ENCODE measurements around the gene DENND1B.

DENND1B gene

DNA sequence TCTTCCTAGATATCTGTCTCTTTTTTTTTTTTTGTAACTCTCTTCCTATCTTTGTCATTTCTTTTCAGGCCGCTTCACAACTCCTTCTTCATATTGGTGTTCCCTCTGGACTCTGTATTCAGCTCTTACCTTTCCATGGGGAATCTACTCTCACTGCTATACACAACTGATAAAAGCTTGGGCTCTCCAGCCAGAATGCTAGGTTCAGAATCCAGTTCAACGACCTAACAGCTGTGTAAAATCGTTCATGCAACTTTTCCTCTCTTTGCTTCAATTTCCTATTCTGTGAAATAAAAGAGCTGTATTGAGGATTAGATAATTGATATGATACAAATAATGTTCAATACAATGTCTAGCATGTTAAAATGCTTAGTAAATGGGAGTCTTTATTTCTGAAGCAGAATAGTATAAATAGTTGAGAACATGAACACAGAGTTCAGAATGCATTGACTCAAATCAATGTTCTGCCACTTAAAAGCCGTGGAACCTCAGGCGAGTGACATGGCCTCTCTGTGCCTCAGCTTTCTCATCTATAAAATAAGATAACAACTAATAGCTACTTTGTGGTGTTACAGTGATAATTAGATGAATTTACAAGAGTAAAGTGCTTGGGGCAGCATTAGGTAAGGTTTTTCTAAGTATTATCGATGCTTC is 88.5 kb downstream of the DENND1B start:
- TF ChIP-seq CTCF (IDR thresholded peaks at IDR 0.05) = no peak

DNA sequence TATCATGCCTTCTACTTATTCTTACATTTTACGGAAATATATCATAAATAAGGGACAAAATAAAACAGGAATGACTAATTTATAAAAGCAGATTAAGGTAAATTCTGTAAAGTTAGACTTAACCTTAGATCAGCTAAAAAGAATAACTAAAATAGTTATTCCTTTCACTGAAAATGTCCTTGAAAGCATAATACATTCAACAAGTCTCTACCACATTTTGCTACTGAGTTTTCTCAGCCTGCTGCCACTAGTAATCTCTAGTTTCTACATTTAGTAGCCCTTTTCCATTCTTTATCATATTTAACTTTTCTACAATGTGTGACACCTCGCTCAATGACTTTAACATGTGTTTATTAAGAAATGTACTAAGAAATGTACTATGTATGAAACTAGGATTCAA is 89.0 kb downstream of the DENND1B start:
- no peak for TF ChIP-seq CTCF (IDR thresholded peaks at IDR 0.05)

DNA sequence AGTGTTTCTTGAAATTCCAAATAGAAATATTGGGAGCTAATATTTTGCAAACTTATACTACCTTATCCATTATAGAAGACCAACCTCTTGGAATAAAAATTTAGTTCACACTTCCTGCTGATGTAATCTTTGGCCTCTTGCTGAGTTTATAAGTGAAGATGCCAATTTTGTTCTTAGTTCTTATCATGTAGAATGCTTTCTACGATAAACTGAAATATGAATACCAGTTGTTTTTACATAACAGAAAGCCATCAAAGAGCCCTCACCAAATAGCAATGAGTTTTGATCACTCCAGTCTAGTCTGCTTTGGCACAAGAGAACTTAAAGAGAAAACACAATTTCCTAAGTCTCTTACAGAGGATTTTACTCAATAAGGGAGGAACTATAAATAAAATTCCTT is 89.5 kb downstream of the DENND1B start:
- no peak for TF ChIP-seq CTCF (IDR thresholded peaks at IDR 0.05)

GRCh38 chr1:197683895-197684553 is 91.3 kb downstream of the DENND1B start:
- no peak for TF ChIP-seq CTCF (IDR thresholded peaks at IDR 0.05)

DNA sequence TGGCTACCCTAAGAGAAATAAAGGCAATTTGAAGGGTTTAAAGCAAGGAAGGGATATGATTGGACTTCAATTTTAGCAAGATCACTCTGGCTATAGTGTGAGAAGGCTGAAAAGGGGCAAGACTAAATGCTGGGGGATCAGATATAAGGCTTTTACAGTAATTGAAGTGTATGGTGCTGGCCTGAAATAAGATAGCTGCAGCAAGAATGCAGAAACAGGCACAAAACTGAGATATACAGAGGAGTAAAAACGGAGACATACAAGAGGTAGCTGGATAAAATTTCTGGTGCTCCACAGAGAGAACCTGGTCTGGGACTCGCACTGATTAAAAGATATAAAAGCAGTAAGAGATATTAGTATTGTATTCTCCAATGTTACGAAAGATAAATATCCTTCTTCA is 92.0 kb downstream of the DENND1B start:
- TF ChIP-seq CTCF (IDR thresholded peaks at IDR 0.05) = no peak

- TF ChIP-seq CTCF (IDR thresholded peaks at IDR 0.05) = no peak
Observed at GRCh38 chr1:197680311-197680710, 95.0 kb downstream of the DENND1B start.

DNA sequence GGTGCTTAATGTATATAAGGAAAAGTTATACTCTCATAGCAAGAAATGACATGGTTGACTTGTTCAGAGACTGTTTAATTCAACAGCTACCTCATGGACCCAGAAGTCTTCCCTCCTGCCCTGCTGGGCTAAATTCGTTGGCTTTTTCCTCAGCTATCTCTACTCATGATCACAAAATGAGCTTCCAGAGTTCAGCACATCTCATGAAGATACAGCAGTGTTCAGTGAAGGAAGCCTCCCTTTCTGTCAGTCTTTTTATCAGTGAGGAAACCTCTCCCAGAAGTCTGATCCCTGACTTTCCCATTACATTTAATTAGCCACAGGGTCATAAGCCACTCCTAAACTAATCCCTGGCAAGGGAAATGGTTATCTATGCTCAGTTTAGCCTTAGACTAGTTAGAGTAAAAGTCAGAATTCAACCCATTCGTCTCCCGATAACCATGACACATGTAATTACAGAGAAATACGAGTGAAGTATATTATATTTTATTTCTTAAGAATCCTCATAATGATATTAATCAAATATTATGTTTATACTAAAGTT is 97.5 kb downstream of the DENND1B start:
- TF ChIP-seq CTCF (IDR thresholded peaks at IDR 0.05) = no peak
